ENCODE results near the gene TGOLN2.

TGOLN2 gene

GRCh38 chr2:85286918-85287317 lies 40.9 kb downstream of the TGOLN2 start:
- H3K27ac ChIP-seq (replicated peaks), result no peak overlapping the region
- no peak for DNase-seq (ENCODE audit: low read depth in 1 of 2, low spot score in 1 of 2)
- H3K27me3 ChIP-seq (ENCODE audit: insufficient read depth, poor library complexity, severe bottlenecking), result peaks cover 2% of the 10 kb centered on the region
- TF ChIP-seq POLR2AphosphoS5 (IDR thresholded peaks at IDR 0.05; ENCODE audit: low read depth) (no peak), REST (IDR thresholded peaks at IDR 0.05; ENCODE audit: insufficient replicate concordance, low read depth) (no peak)
- no peak overlapping the region for H3K4me3 ChIP-seq (replicated peaks; ENCODE audit: insufficient read depth, low read length)

- TF ChIP-seq CTCF (IDR thresholded peaks at IDR 0.05; ENCODE audit: insufficient read depth, low read length), result no peak
- no peak for TF ChIP-seq GABPA (IDR thresholded peaks at IDR 0.05; ENCODE audit: low read depth)
- TF ChIP-seq SPI1 (IDR thresholded peaks at IDR 0.05; ENCODE audit: borderline replicate concordance, low read depth), result no peak
- TF ChIP-seq REST (IDR thresholded peaks at IDR 0.05; ENCODE audit: insufficient replicate concordance, low read depth), result no peak
- no peak for TF ChIP-seq POLR2AphosphoS5 (IDR thresholded peaks at IDR 0.05; ENCODE audit: low read depth)
- Histone ChIP-seq H3K27ac (replicated peaks) (no peak overlapping the region), H3K27me3 (ENCODE audit: insufficient read depth, poor library complexity, severe bottlenecking) (no peaks in the 10 kb centered on the region), H3K4me3 (replicated peaks; ENCODE audit: insufficient read depth, low read length) (no peak overlapping the region)
- DNase-seq (ENCODE audit: low read depth in 1 of 2, low spot score in 1 of 2), result no peak
Observed at GRCh38 chr2:85283641-85284040, 44.1 kb downstream of the TGOLN2 start.

GRCh38 chr2:85282914-85283313 lies 44.9 kb downstream of the TGOLN2 start:
- DNase-seq (ENCODE audit: low read depth in 1 of 2, low spot score in 1 of 2), result no peak
- peaks cover 5% of the 10 kb centered on the region for H3K27me3 ChIP-seq (ENCODE audit: insufficient read depth, poor library complexity, severe bottlenecking)
- TF ChIP-seq SPI1 (IDR thresholded peaks at IDR 0.05; ENCODE audit: borderline replicate concordance, low read depth) (no peak), CTCF (IDR thresholded peaks at IDR 0.05; ENCODE audit: insufficient read depth, low read length) (no peak), GABPA (IDR thresholded peaks at IDR 0.05; ENCODE audit: low read depth) (no peak), REST (IDR thresholded peaks at IDR 0.05; ENCODE audit: insufficient replicate concordance, low read depth) (no peak), POLR2AphosphoS5 (IDR thresholded peaks at IDR 0.05; ENCODE audit: low read depth) (no peak)
- H3K27ac ChIP-seq (replicated peaks), result no peak overlapping the region
- no peak overlapping the region for H3K4me3 ChIP-seq (replicated peaks; ENCODE audit: insufficient read depth, low read length)

GRCh38 chr2:85281553-85281952 lies 46.2 kb downstream of the TGOLN2 start:
- TF ChIP-seq CTCF (IDR thresholded peaks at IDR 0.05; ENCODE audit: insufficient read depth, low read length) (no peak), SPI1 (IDR thresholded peaks at IDR 0.05; ENCODE audit: borderline replicate concordance, low read depth) (no peak), POLR2AphosphoS5 (IDR thresholded peaks at IDR 0.05; ENCODE audit: low read depth) (no peak), REST (IDR thresholded peaks at IDR 0.05; ENCODE audit: insufficient replicate concordance, low read depth) (no peak), GABPA (IDR thresholded peaks at IDR 0.05; ENCODE audit: low read depth) (no peak)
- no peak overlapping the region for H3K4me3 ChIP-seq (replicated peaks; ENCODE audit: insufficient read depth, low read length)
- no peak for DNase-seq (ENCODE audit: low read depth in 1 of 2, low spot score in 1 of 2)
- H3K27me3 ChIP-seq (ENCODE audit: insufficient read depth, poor library complexity, severe bottlenecking), result peaks cover 5% of the 10 kb centered on the region
- no peak overlapping the region for H3K27ac ChIP-seq (replicated peaks)

All from HL-60 (cell line).